ENCODE measurements around the gene MYO1D.
A peak's percentile ranks its signal among the peaks of the same experiment; 100 is the strongest.

The MYO1D gene

DNA sequence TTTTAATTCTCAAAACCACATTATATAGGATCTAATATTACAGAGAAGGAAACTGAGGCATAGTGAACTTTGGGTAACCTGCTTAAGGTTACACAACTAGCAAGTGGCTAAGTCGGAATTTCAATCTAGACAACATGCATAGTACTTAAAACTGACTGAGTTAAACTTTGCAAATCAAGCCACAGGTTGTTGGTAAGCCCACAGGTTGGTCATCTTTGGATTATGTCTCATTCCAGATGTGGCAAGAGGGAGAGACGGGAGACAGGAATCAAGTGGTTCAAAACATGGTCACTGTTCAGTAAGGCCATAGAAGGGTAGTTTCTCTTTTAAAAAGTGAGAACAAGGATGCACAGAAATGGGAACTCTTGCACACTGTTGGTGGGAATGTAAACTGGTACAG lies 57.1 kb downstream of the MYO1D start:
- TF ChIP-seq, protein P1, sequence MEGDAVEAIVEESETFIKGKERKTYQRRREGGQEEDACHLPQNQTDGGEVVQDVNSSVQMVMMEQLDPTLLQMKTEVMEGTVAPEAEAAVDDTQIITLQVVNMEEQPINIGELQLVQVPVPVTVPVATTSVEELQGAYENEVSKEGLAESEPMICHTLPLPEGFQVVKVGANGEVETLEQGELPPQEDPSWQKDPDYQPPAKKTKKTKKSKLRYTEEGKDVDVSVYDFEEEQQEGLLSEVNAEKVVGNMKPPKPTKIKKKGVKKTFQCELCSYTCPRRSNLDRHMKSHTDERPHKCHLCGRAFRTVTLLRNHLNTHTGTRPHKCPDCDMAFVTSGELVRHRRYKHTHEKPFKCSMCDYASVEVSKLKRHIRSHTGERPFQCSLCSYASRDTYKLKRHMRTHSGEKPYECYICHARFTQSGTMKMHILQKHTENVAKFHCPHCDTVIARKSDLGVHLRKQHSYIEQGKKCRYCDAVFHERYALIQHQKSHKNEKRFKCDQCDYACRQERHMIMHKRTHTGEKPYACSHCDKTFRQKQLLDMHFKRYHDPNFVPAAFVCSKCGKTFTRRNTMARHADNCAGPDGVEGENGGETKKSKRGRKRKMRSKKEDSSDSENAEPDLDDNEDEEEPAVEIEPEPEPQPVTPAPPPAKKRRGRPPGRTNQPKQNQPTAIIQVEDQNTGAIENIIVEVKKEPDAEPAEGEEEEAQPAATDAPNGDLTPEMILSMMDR (IDR thresholded peaks at IDR 0.05; ENCODE audit: low read depth, low read length) = no peak
- in situ Hi-C loops (cut with HindIII; ENCODE audit: low sequenced_read_pairs) = no loop called here
- no peak overlapping the region for H3K4me3 ChIP-seq (ENCODE audit: low read depth, low read length)
- DNase-seq (ENCODE audit: low read depth, low spot score) = no peak

DNA sequence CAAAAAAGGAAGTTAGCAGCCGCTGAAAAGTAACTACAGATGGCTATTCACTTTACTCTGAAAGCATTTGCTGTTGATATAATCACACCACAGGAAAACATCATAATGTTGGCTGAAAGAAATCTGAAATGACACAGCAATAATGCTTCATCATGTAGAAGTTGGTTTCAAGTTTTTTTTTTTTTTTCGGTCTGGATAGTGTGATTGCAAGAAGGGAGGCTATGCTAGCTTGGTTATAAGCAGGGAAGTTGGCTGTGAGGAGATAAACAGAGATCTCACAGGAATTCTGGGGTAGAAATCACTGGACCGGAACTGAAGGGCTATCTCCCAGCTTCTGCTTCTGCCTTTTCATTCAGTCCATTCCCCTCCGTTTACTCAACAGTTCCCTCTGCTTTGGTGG lies 57.9 kb downstream of the MYO1D start:
- in situ Hi-C loops (cut with HindIII; ENCODE audit: low sequenced_read_pairs) = no loop called here
- H3K4me3 ChIP-seq (ENCODE audit: low read depth, low read length) = no peak overlapping the region
- TF ChIP-seq, protein P1 (IDR thresholded peaks at IDR 0.05; ENCODE audit: low read depth, low read length) = no peak

DNA sequence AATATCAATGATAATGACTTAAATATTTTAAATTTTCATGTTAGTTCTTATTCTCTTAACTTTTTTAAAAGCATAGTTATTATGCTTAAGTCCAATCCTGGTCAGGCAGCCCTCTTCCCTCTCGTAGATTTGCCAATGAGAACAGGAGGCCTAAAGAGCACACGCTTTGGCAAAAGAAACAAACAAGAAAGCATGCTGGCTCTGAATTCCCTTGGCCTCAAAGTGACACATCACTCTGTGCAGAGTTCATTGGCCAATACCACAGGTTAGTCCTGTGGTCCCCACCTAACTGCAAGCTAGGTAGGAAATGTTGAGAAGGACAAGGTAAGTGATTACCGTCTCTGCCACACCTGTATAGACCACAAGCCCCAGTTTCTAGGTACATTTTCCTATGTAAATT lies 61.5 kb downstream of the MYO1D start:
- in situ Hi-C loops (cut with HindIII; ENCODE audit: low sequenced_read_pairs) = no loop called here
- DNase-seq (ENCODE audit: low read depth, low spot score) = no peak
- no peak overlapping the region for H3K4me3 ChIP-seq (ENCODE audit: low read depth, low read length)
- TF ChIP-seq, protein P1 (IDR thresholded peaks at IDR 0.05; ENCODE audit: low read depth, low read length) = no peak

More for the DNA sequence above, 57.9 kb downstream of the MYO1D start:
- no peak for DNase-seq (ENCODE audit: low read depth, low spot score)

DNA sequence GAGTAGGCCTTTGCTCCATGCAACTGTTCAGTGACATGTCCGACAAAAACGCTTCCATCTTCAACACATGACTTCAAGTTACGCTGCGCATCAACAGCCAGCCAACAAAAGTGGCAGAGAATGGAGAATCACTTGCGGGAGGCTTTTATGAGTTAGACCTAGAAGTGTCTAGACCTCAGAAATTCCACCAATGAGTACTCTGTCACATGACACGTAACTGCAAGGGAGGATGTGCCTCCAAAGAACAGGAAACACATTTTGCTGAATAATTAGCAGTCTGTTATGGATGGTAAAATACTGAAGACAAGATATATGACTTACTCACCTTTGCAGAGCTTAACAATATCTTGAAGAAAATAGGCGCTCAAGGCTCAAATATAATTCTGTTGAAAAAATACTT lies 62.1 kb downstream of the MYO1D start:
- in situ Hi-C loops (cut with HindIII; ENCODE audit: low sequenced_read_pairs) = no loop called here
- no peak for DNase-seq (ENCODE audit: low read depth, low spot score)

DNA sequence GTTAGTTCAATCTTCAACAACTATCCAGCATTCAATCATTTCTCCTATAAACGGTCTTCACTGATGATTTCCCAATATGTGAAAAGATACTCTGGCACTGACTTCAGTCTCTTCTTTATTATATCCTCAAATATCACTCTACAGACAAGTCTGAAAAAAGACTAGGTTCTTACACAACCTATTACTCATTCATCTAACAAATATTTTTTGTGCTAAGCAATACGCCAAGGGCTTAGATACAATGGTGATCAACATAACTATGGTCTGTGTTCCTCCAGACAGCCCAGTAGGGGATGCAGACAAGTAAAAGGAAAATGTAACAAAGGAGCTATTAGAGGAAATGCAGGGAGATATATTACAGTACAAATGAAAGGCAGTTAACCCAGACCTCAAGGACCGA lies 63.9 kb downstream of the MYO1D start:
- peak; percentile 19 for DNase-seq (ENCODE audit: low read depth, low spot score)
- in situ Hi-C loops (cut with HindIII; ENCODE audit: low sequenced_read_pairs) = no loop called here

More for the DNA sequence above, 62.1 kb downstream of the MYO1D start:
- H3K4me3 ChIP-seq (ENCODE audit: low read depth, low read length) = no peak overlapping the region
- TF ChIP-seq, protein P1 (IDR thresholded peaks at IDR 0.05; ENCODE audit: low read depth, low read length) = no peak

DNA sequence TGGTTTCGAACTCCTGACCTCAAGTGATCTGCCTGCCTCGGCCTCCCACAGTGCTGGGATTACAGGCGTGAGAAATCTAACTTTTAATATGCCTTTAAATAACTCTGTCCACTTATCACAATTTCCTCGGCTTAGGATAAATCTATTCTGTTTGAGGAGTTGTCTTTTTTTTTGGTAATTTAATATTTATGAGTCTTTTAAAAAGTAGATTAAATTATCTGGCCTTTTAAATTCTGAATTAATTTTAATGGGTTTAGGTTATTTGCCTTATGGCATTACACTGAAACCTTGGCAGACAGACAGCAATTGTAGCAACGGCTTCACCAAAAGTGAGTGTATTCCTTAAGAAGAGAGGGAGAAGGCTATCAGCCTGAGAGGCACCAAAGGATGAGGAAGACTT lies 66.2 kb downstream of the MYO1D start:
- TF ChIP-seq, protein P1 (IDR thresholded peaks at IDR 0.05; ENCODE audit: low read depth, low read length) = no peak
- DNase-seq (ENCODE audit: low read depth, low spot score) = no peak
- H3K4me3 ChIP-seq (ENCODE audit: low read depth, low read length) = no peak overlapping the region
- in situ Hi-C loops (cut with HindIII; ENCODE audit: low sequenced_read_pairs) = no loop called here

More for the DNA sequence above, 63.9 kb downstream of the MYO1D start:
- TF ChIP-seq, protein P1 (IDR thresholded peaks at IDR 0.05; ENCODE audit: low read depth, low read length) = no peak
- no peak overlapping the region for H3K4me3 ChIP-seq (ENCODE audit: low read depth, low read length)

DNA sequence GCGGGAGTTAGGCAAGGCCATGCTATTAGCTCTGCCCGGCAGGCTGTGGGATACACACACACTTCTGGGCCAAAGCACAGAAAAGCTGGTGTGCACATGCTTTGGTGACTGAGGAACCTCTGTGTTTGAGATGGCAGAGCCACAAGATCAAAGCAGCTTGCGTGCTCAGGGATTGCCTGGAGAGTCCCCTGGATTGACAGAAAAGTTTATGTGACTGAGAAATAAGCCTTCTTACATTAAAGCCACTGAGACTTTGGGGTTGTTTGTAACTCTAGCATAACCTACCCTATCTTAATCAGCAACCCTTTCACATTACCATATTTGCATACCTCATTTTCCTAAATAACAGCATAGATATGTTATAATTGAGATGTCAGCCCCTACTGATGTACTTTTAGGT lies 69.3 kb downstream of the MYO1D start:
- TF ChIP-seq, protein P1 (IDR thresholded peaks at IDR 0.05; ENCODE audit: low read depth, low read length) = no peak
- H3K4me3 ChIP-seq (ENCODE audit: low read depth, low read length) = no peak overlapping the region
- no peak for DNase-seq (ENCODE audit: low read depth, low spot score)
- in situ Hi-C loops (cut with HindIII; ENCODE audit: low sequenced_read_pairs) = no loop called here

All from astrocyte of the spinal cord (primary cell).